Measurements from ENCODE around the gene ITGA8.
"Not testable (repeated sequence)": the region's sequence is repeated elsewhere in the genome, so short reads cannot be mapped to it uniquely, and the experiment has no call there.

ITGA8 gene

DNA sequence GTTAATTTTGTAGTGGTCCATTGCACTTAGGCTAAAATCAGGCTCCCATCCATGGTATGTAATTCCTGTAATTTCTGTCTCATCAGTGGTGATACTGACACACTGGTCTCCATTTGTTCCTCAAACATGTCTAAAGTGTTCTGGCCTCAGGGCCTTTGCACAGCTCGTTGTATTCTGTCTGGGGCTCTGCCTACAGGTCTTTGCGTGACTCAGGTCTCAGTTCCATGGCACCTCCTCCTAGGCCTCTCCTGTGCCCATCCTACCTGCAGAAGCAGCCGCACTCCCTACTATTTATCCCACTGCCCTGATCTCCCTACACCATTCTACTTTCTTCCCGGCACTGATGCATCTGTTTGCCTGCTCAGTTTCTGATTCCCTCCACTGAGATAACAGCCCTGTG lies 173.8 kb downstream of the ITGA8 start:
- Histone ChIP-seq H3K27me3 (ENCODE audit: insufficient read depth, low read length) (no peaks in the 10 kb centered on the region), H3K4me1 (ENCODE audit: insufficient read depth, low read length) (peaks cover 4% of the 10 kb centered on the region), H3K9me3 (ENCODE audit: low read length) (no peaks in the 10 kb centered on the region), H3K4me3 (ENCODE audit: low read length) (no peak overlapping the region), H2AFZ (ENCODE audit: low read depth, low read length) (no peak overlapping the region), H3K36me3 (ENCODE audit: insufficient read depth, low read length) (no peaks in the 10 kb centered on the region)

DNA sequence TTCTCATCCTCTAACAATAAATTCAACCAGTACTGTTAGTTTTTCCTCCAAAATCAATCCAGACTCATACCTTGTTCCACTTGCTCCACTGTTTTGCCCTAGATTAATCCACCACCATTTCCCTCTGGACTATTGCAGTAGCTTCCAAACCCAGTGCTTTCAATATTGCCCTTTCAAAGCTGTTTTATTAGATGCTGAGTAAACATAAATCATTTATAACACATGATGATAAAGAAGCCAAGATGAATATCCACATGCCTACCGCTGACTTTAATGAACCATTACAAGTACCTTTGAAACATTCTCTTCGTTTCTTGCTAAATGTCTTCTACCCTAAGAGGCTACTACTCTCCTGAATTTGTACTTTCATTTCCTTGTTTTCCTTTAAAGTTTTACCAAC lies 174.5 kb downstream of the ITGA8 start:
- Histone ChIP-seq H3K9me3 (ENCODE audit: low read length) (no peaks in the 10 kb centered on the region), H3K36me3 (ENCODE audit: insufficient read depth, low read length) (no peaks in the 10 kb centered on the region), H3K27me3 (ENCODE audit: insufficient read depth, low read length) (no peaks in the 10 kb centered on the region), H2AFZ (ENCODE audit: low read depth, low read length) (no peak overlapping the region), H3K4me3 (ENCODE audit: low read length) (no peak overlapping the region), H3K4me1 (ENCODE audit: insufficient read depth, low read length) (peaks cover 5% of the 10 kb centered on the region)

DNA sequence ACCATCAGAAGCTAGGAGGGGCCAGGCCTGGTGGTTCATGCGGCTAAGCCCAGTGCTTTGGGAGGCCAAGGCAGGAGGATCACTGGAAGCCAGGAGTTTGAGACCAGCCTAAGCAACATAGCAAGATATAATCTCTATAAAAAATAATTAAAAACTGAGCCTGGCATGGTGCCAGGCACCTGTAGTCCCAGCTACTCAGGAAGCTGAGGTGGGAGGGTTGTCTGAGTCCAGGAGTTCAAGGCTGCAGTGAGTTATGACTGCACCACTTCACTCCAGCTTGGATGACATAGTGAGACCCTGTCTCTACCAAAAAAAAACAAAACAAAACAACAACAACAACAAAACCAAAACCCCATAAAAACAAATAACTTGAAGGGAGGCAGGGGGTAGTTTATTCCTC lies 175.7 kb downstream of the ITGA8 start:
- Histone ChIP-seq H3K4me3 (ENCODE audit: low read length) (no peak overlapping the region), H3K9me3 (ENCODE audit: low read length) (no peaks in the 10 kb centered on the region), H3K36me3 (ENCODE audit: insufficient read depth, low read length) (no peaks in the 10 kb centered on the region), H3K4me1 (ENCODE audit: insufficient read depth, low read length) (peaks cover 5% of the 10 kb centered on the region), H3K27me3 (ENCODE audit: insufficient read depth, low read length) (no peaks in the 10 kb centered on the region), H2AFZ (ENCODE audit: low read depth, low read length) (no peak overlapping the region)

DNA sequence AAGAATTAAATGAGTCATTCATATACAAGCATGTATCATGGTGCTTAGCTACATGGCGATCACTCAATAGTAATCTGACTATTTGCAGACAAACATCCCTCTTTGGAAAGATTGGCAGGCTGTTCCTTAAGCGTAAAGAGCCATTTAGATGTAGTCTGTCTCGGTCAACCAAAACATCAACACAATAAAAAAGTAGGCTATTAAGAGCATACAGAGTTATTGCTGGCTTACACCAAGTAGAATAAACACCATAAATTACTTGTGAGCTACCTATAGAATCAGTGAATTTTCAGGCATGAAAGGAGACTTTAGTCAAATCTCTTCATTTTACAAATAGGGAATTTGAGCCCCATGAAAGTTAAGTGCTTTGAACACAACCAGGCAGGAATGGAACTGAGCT lies 176.9 kb downstream of the ITGA8 start:
- peaks cover 5% of the 10 kb centered on the region for H3K4me1 ChIP-seq (ENCODE audit: insufficient read depth, low read length)
- no peaks in the 10 kb centered on the region for H3K36me3 ChIP-seq (ENCODE audit: insufficient read depth, low read length)
- H3K4me3 ChIP-seq (ENCODE audit: low read length): no peak overlapping the region
- no peak overlapping the region for H2AFZ ChIP-seq (ENCODE audit: low read depth, low read length)
- no peaks in the 10 kb centered on the region for H3K9me3 ChIP-seq (ENCODE audit: low read length)
- no peaks in the 10 kb centered on the region for H3K27me3 ChIP-seq (ENCODE audit: insufficient read depth, low read length)

DNA sequence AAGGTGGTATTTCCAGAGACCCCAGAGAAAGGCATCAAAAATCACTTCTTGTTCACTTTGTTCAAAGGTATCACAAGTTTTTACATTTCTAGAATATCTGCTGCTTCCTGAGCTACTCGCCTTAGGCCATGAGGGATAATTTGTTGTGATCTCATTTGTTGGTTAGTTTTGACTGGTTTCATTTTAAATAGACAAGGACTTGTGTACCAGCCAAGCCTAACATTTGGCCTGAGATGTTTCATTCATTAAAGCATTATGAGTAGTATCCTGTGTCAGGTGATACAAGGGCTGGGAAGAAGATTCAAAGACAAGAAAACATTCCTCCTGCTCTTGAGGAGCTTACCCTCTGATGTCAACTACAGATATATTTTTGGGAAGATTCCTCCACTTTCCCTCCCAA lies 178.3 kb downstream of the ITGA8 start:
- Histone ChIP-seq H2AFZ (ENCODE audit: low read depth, low read length) (no peak overlapping the region), H3K4me3 (ENCODE audit: low read length) (no peak overlapping the region), H3K9me3 (ENCODE audit: low read length) (no peaks in the 10 kb centered on the region), H3K36me3 (ENCODE audit: insufficient read depth, low read length) (no peaks in the 10 kb centered on the region), H3K4me1 (ENCODE audit: insufficient read depth, low read length) (peaks cover 5% of the 10 kb centered on the region), H3K27me3 (ENCODE audit: insufficient read depth, low read length) (no peaks in the 10 kb centered on the region)

DNA sequence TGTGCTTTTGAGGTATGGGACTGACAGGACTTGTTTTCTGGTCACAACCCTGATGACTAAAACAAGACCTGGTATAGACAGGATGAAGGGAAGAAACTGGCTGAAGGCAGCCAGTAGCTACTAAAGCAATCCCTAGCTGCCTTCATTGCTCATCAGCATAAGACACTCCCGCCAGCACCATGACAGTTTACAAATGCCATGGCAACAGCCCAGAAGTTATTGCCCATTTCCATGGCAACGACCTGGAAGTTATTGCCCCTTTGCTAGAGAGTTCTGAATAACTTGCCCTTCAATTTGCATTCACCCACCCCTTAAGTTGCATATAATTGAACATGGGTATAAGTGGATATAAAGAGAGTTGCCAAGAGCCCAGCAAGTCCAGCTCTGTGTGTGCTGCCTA lies 179.0 kb downstream of the ITGA8 start:
- peaks cover 5% of the 10 kb centered on the region for H3K4me1 ChIP-seq (ENCODE audit: insufficient read depth, low read length)
- peak overlapping the region; percentile 1 for H2AFZ ChIP-seq (ENCODE audit: low read depth, low read length)
- no peaks in the 10 kb centered on the region for H3K9me3 ChIP-seq (ENCODE audit: low read length)

DNA sequence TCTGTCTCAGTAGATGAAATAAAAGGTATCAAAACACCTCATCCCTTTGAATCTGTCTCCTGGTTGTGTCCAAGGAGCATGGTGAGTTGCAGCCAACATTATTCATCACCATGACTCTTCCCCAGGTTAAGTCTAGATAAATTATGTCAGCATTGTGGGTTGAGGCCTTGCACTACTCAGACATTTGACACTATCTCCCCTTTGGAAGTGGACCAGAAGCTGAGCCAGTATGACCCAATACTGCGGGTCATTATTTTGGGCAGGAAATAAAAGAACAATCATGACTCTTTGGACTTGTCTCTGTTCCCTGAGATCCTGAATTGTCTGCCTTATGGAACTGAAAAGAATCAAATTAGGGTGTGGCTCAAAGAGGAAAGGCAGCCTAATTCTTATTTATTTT lies 180.5 kb downstream of the ITGA8 start:
- Histone ChIP-seq H2AFZ (ENCODE audit: low read depth, low read length) (no peak overlapping the region), H3K9me3 (ENCODE audit: low read length) (no peaks in the 10 kb centered on the region), H3K36me3 (ENCODE audit: insufficient read depth, low read length) (no peaks in the 10 kb centered on the region), H3K4me1 (ENCODE audit: insufficient read depth, low read length) (peaks cover 5% of the 10 kb centered on the region), H3K4me3 (ENCODE audit: low read length) (no peak overlapping the region), H3K27me3 (ENCODE audit: insufficient read depth, low read length) (no peaks in the 10 kb centered on the region)

More for the DNA sequence above, 179.0 kb downstream of the ITGA8 start:
- Histone ChIP-seq H3K27me3 (ENCODE audit: insufficient read depth, low read length) (no peaks in the 10 kb centered on the region), H3K4me3 (ENCODE audit: low read length) (no peak overlapping the region), H3K36me3 (ENCODE audit: insufficient read depth, low read length) (no peaks in the 10 kb centered on the region)

DNA sequence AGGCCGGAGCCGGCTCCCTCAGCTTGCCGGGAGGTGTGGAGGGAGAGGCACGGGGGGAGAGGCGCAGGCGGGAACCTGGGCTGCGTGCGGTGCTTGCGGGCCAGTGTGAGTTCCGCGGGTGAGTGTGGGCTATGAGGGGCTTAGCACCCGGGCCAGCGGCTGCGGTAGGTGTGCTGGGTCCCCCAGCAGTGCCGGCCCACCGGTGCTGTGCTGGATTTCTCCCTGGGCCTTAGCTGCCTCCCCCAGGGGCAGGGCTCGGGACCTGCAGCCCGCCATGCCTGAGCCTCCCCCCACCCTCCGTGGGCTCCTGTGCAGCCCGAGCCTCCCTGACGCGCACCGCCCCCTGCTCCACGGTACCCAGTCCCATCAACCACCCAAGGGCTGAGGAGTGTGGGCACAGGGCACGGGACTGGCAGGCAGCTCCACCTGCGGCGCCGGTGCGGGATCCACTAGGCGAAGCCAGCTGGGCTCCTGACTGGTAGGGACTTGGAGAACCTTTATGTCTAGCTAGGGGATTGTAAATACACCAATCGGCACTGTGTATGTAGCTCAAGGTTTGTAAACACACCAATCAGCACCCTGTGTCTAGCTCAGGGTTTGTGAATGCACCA lies 184.7 kb downstream of the ITGA8 start:
- H3K27me3 ChIP-seq (ENCODE audit: insufficient read depth, low read length); H3K36me3 ChIP-seq (ENCODE audit: insufficient read depth, low read length); H2AFZ ChIP-seq (ENCODE audit: low read depth, low read length); H3K4me3 ChIP-seq (ENCODE audit: low read length); H3K9me3 ChIP-seq (ENCODE audit: low read length); H3K4me1 ChIP-seq (ENCODE audit: insufficient read depth, low read length): not testable (repeated sequence)

DNA sequence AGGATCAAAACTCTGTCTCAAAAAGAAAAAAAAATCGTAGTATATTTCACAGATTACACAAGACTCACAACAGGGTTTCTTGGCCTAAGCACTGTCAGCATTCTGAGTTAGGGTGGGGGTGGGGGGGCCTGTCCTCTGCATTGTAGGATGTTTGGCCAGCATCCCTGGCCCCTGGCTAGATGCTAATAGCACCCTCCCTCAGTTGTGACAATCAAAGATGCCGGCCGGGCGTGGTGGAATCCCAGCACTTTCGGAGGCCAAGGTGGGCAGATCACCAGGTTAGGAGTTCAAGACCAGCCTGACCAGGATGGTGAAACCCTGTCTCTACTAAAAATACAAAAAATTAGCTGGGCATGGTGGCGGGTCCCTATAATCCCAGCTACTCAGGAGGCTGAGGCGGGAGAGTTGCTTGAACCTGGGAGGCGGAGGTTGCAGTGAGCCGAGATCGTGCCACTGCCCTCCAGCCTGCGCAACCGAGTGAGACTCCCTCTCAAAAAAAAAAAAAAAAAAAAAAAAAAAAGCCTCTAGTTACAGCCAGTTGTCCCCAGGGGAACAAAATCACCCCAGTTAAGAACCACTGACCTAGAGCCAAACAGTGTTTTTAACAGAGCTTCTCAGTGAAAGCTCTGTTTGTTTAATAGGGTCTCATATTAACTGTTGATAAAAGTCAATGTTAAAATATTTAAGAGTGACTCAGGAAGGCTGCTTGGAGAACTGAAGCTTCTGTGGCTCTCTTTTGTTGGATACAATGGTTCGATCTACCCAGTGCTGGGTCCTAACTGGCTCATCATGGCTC lies 187.6 kb downstream of the ITGA8 start:
- H3K36me3 ChIP-seq (ENCODE audit: insufficient read depth, low read length): no peaks in the 10 kb centered on the region
- H3K27me3 ChIP-seq (ENCODE audit: insufficient read depth, low read length): peaks cover 3% of the 10 kb centered on the region

DNA sequence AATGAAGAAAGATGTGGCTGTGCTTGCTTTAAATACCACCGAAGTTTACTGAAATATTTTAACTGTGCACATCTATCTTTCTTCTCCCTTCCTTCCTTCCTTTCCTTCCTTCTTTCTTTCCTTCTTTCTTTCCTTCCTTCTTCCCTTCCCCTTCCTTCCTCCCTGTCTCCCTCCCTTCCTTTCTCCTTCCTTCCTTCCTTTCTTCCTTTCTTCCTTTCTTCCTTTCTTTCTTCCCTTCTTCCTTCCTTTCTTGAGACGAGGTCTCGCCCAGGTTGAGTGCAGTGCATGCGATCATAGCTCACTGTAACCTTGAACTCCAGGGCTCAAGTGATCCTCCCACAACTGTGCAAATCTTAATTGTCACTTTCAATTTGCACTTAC lies 190.9 kb downstream of the ITGA8 start:
- Histone ChIP-seq H2AFZ (ENCODE audit: low read depth, low read length) (no peak overlapping the region), H3K4me1 (ENCODE audit: insufficient read depth, low read length) (no peaks in the 10 kb centered on the region), H3K27me3 (ENCODE audit: insufficient read depth, low read length) (peaks cover 3% of the 10 kb centered on the region), H3K36me3 (ENCODE audit: insufficient read depth, low read length) (no peaks in the 10 kb centered on the region), H3K9me3 (ENCODE audit: low read length) (no peaks in the 10 kb centered on the region), H3K4me3 (ENCODE audit: low read length) (no peak overlapping the region)

More for the DNA sequence above, 187.6 kb downstream of the ITGA8 start:
- no peaks in the 10 kb centered on the region for H3K9me3 ChIP-seq (ENCODE audit: low read length)
- H3K4me3 ChIP-seq (ENCODE audit: low read length): no peak overlapping the region
- no peaks in the 10 kb centered on the region for H3K4me1 ChIP-seq (ENCODE audit: insufficient read depth, low read length)
- no peak overlapping the region for H2AFZ ChIP-seq (ENCODE audit: low read depth, low read length)

DNA sequence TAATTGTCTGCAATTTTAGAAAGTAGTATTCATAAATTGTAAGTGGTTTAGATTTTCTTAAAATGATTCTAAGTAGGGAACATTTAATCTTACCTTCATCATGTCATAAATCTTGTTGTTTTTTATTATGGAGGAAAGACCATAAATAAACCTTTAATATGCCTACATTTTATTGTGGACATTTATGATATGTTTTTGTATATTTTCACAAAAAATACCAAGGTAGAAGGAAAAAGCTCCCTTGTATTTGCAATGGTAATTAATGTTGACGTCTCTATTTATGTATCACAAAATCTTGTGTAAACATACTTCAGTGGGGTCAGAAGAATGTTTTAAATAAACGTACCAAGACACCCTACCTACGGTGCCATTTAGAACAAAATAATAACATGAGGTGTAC lies 193.0 kb downstream of the ITGA8 start:
- Histone ChIP-seq H3K9me3 (ENCODE audit: low read length) (no peaks in the 10 kb centered on the region), H3K4me1 (ENCODE audit: insufficient read depth, low read length) (no peaks in the 10 kb centered on the region), H3K27me3 (ENCODE audit: insufficient read depth, low read length) (no peaks in the 10 kb centered on the region), H3K36me3 (ENCODE audit: insufficient read depth, low read length) (no peaks in the 10 kb centered on the region), H3K4me3 (ENCODE audit: low read length) (no peak overlapping the region), H2AFZ (ENCODE audit: low read depth, low read length) (no peak overlapping the region)

DNA sequence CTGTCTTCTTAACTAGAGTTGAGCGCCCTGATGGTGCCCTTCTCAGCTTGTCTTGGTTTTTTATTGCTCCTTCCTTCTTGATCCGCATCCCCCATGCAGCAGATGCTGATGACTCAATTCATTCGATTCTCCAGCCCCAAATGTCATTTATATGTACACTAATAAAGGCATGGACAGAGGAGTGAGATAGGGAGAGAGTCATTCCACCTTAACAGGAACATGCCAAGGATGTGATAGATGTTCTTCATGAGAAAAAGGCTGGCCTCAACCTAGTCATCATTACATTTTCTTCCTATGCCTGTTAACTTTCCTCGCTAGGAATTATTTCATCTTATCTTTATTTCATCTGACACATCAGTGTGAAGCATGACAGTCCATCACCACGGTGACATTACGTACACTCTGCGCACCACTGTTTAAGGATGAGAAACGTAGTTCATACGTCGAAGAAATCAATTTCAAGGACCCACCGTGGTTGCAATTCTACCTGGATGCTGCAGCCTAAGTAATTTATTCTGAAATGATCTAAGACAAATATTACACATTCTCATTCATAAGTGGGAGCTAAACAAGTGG lies 198.3 kb downstream of the ITGA8 start:
- no peaks in the 10 kb centered on the region for H3K27me3 ChIP-seq (ENCODE audit: insufficient read depth, low read length)
- no peak overlapping the region for H3K4me3 ChIP-seq (ENCODE audit: low read length)
- no peak overlapping the region for H2AFZ ChIP-seq (ENCODE audit: low read depth, low read length)
- no peaks in the 10 kb centered on the region for H3K36me3 ChIP-seq (ENCODE audit: insufficient read depth, low read length)
- H3K9me3 ChIP-seq (ENCODE audit: low read length): no peaks in the 10 kb centered on the region
- H3K4me1 ChIP-seq (ENCODE audit: insufficient read depth, low read length): no peaks in the 10 kb centered on the region

DNA sequence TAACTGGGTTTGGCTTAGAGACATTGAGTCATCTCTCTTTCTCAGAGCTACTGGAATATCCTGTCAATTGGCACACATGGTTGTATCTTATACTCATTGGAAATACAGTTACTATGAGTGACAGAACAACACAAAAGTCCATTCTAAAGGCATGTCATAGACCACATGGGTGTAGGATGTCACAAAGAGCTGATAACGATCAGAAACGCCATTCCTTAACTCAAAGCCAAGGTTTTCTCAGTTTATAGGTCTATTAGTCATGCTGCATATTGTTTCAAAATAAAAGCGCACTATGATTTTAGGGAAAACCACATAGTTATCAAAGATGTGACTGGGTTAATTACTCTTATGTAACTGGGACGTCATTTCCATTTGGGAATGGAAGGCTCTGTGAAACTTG lies 201.5 kb downstream of the ITGA8 start:
- Histone ChIP-seq H3K36me3 (ENCODE audit: insufficient read depth, low read length) (no peaks in the 10 kb centered on the region), H3K4me3 (ENCODE audit: low read length) (no peak overlapping the region), H3K27me3 (ENCODE audit: insufficient read depth, low read length) (no peaks in the 10 kb centered on the region), H3K9me3 (ENCODE audit: low read length) (no peaks in the 10 kb centered on the region), H2AFZ (ENCODE audit: low read depth, low read length) (no peak overlapping the region), H3K4me1 (ENCODE audit: insufficient read depth, low read length) (no peaks in the 10 kb centered on the region)

All from neuron (in vitro differentiated cells).